Peyer's patch (tissue), 4 donors: Measurements from ENCODE around the gene KRTAP10-5. TPM values are rescaled to one million over a fixed set of nuclear protein-coding genes. Genes with fewer than 3 reads are reported as not detected.
"Not testable (repeated sequence)": the region's sequence is repeated elsewhere in the genome, so short reads cannot be mapped to it uniquely, and the experiment has no call there.

Source experiments
- DNase-seq, 3 donors: peaks; one replicate each; pipeline ENCODE4 v3.0.0-alpha.2; 2017 to 2019
- H3K27ac ChIP-seq, 4 donors: fragments of 200-600 bp; sonication (generic); one replicate each; pipeline ENCODE4 v1.5.1; 2016 to 2019
- H3K27me3 ChIP-seq, 2 donors: fragments of 200-600 bp; sonication (generic); one replicate each; pipeline ENCODE4 v1.5.1; 2019
- H3K36me3 ChIP-seq, 3 donors: fragments of 200-600 bp; sonication (generic); one replicate each; pipeline ENCODE4 v1.5.1; 2016 to 2019
- H3K4me1 ChIP-seq, 4 donors: fragments of 200-600 bp; sonication (generic); one replicate each; pipeline ENCODE4 v1.5.1; 2016 to 2019
- H3K4me3 ChIP-seq, 4 donors: fragments of 200-600 bp; sonication (generic); 1 replicate in 3 of 4; 2 replicates in 1 of 4; pipeline ENCODE4 v1.5.1; 2016 to 2019; ENCODE audit warnings: mild to moderate bottlenecking in 1 of 4
- H3K9me3 ChIP-seq, 4 donors: fragments of 200-600 bp; sonication (generic); one replicate each; pipeline ENCODE4 v1.5.1; 2016 to 2019; ENCODE audit warnings: mild to moderate bottlenecking in 1 of 4
- CTCF ChIP-seq, 6 experiments: fragments of 450-650 bp in 4 of 6; fragments of 200-600 bp in 2 of 6; sonication (generic) in 1 of 6; IDR thresholded peaks; one replicate each; pipeline ENCODE4 v1.5.1; 2017 to 2019; ENCODE audit warnings: antibody characterized with exemption in 6 of 6, mild to moderate bottlenecking in 3 of 6, moderate library complexity in 1 of 6
- POLR2A ChIP-seq, 2 donors: fragments of 450-650 bp; IDR thresholded peaks; one replicate each; pipeline ENCODE4 v1.5.1; 2017; ENCODE audit warnings: antibody characterized with exemption in 2 of 2, mild to moderate bottlenecking in 2 of 2, moderate library complexity in 2 of 2
- total RNA-seq, 4 donors: library from RNA; depleted of rRNA; stranded (reverse); fragments of >200 nt; gene quantifications; one replicate each; pipeline ENCODE4 v1.1.0, GENCODE V29; 2016

KRTAP10-5 gene
- total RNA-seq, 4 donors from 2014 or later, result not detected

- Histone ChIP-seq H3K4me1 (no peaks in the 10 kb centered on the region), H3K27me3 (no peaks in the 10 kb centered on the region), H3K27ac (no peak overlapping the region), H3K36me3 (no peaks in the 10 kb centered on the region), H3K9me3 (no peaks in the 10 kb centered on the region), H3K4me3 (no peak overlapping the region)
- DNase-seq, result peak in 1 of 3 donors; percentile 35
- no peak for TF ChIP-seq POLR2A (IDR thresholded peaks at IDR 0.05)
- TF ChIP-seq CTCF (IDR thresholded peaks at IDR 0.05), result no peak
These were observed 13.4 kb upstream of the KRTAP10-5 start for GRCh38 chr21:44593598-44594405.

- Histone ChIP-seq H3K4me3 (no peak within 1 kb of the TSS), H3K9me3 (no peaks in the 10 kb centered on the region)
- peak in 2 of 3 donors; percentile 37 to 46 for DNase-seq
These were observed 12.3 kb upstream of the KRTAP10-5 start, which contains the start of gene KRTAP10-6 for GRCh38 chr21:44592446-44593311. KRTAP10-6 (minus strand) TSS chr21:44592505; CDS start chr21:44592484, 21 bp downstream.

DNA sequence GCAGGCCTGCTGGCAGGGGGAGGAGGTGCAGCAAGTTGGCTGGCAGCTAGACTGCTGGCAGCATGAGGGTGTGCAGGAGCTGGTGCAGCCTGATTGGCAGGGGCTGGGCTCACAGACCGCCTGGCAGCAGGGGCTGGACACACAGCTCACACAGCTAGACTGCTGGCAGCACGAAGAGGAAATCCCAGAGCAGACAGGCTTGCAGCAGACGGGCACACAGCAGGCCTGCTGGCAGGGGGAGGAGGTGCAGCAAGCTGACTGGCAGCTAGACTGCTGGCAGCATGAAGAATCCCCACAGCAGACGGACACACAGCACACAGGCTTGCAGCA, 11.4 kb upstream of the KRTAP10-5 start:
- not testable (repeated sequence) for H3K36me3 ChIP-seq, H3K27ac ChIP-seq, H3K4me3 ChIP-seq, H3K27me3 ChIP-seq, H3K4me1 ChIP-seq, DNase-seq, H3K9me3 ChIP-seq

More at GRCh38 chr21:44592446-44593311, 12.3 kb upstream of the KRTAP10-5 start, which contains the start of gene KRTAP10-6:
- TF ChIP-seq CTCF (IDR thresholded peaks at IDR 0.05) (no peak), POLR2A (IDR thresholded peaks at IDR 0.05) (no peak)
- Histone ChIP-seq H3K36me3 (no peaks in the 10 kb centered on the region), H3K27ac (no peak within 1 kb of the TSS), H3K4me1 (no peaks in the 10 kb centered on the region), H3K27me3 (no peaks in the 10 kb centered on the region)

- not testable (repeated sequence) for H3K27ac ChIP-seq, H3K36me3 ChIP-seq, H3K4me1 ChIP-seq, H3K9me3 ChIP-seq, H3K27me3 ChIP-seq, H3K4me3 ChIP-seq
- peak in 1 of 3 donors; percentile 17 for DNase-seq
These were observed 10.7 kb upstream of the KRTAP10-5 start for GRCh38 chr21:44590897-44591800.

DNA sequence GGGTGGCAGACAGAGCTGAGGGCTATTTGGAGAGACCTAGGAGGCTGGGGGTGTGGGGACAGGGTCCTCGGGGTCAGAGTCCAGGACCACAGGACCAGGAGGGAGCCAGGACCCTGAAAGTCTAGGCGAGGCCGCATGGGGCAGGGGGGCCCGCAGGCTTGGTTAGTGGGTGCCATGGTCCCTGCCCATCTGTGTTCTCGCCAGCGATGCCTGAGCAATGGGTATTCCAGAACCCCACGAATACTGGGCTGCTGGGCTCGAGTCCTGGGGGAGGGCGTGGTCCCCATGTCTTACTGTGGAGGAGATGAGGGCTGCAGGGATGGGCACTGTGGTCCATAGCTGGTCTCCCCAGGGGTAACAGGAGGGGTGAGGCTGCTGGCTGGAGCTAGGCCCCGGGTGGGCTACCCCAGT, 9.9 kb upstream of the KRTAP10-5 start:
- TF ChIP-seq POLR2A (IDR thresholded peaks at IDR 0.05), result no peak
- no peak for TF ChIP-seq CTCF (IDR thresholded peaks at IDR 0.05)
- DNase-seq, result peak in 1 of 3 donors; percentile 32
- Histone ChIP-seq H3K4me3 (no peak overlapping the region), H3K9me3 (no peaks in the 10 kb centered on the region), H3K27me3 (no peaks in the 10 kb centered on the region), H3K36me3 (no peaks in the 10 kb centered on the region), H3K27ac (no peak overlapping the region), H3K4me1 (no peaks in the 10 kb centered on the region)

DNA sequence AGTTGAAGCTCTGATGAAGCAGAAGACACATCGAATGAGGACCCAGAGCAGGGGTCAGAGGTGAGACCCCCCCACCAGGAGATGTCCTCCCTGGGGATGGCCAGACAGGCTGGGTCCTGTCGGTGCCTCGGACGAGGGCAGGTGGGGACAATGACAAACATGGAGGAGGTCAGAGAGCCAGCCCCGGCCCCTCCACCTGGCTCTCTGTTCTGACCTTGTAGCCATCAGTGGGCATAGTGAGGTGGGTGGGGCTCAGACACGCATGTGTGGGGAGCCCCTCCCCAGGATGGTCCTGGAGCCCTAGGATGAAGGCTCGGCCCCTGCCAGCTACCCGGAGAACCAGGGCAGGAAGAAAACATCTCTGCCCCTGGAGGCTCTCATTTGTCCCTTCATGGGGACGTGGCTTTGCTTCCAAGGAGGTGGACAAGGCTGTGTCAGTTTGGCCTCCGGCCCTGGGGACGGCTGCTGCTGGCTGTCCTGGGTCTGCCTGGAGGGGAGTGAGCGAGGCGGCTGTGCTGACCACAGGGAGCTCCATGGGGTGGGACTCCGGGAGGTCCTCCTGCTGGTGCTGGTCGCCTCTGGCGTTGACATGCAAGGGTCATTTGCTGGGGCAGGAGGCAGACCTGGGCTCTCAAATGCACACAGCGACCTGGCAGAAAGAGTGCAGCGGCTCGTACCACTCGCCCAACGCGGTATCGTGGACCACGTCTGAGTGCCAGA, 9.3 kb upstream of the KRTAP10-5 start:
- H3K36me3 ChIP-seq, result no peaks in the 10 kb centered on the region
- H3K9me3 ChIP-seq, result no peaks in the 10 kb centered on the region
- no peak overlapping the region for H3K4me3 ChIP-seq
- no peak for TF ChIP-seq POLR2A (IDR thresholded peaks at IDR 0.05)
- TF ChIP-seq CTCF (IDR thresholded peaks at IDR 0.05), result no peak
- no peak overlapping the region for H3K27ac ChIP-seq
- H3K4me1 ChIP-seq, result no peaks in the 10 kb centered on the region
- no peaks in the 10 kb centered on the region for H3K27me3 ChIP-seq
- peak in 1 of 3 donors; percentile 37 for DNase-seq
